ENCODE measurements around the gene RBMX.
"Not testable (repeated sequence)": the region's sequence is repeated elsewhere in the genome, so short reads cannot be mapped to it uniquely, and the experiment has no call there.

Gene RBMX

GRCh38 chrX:136874114-136874513 lies 6.4 kb downstream of the RBMX start:
- DNase-seq: not testable (repeated sequence)

- DNase-seq: not testable (repeated sequence)
These were observed 7.3 kb downstream of the RBMX start for GRCh38 chrX:136873210-136873609.

- DNase-seq: no peak
These were observed 8.3 kb downstream of the RBMX start for GRCh38 chrX:136872091-136872700.

- DNase-seq: no peak
These were observed 10.5 kb downstream of the RBMX start for GRCh38 chrX:136870064-136870463.

- DNase-seq: no peak
These were observed 12.1 kb downstream of the RBMX start for GRCh38 chrX:136868283-136869055.

- DNase-seq: no peak
These were observed 13.0 kb downstream of the RBMX start for GRCh38 chrX:136867518-136867917.

GRCh38 chrX:136867096-136867491 lies 13.4 kb downstream of the RBMX start:
- DNase-seq: no peak

- DNase-seq: no peak
These were observed 14.0 kb downstream of the RBMX start for GRCh38 chrX:136866337-136867095.

- no peak for DNase-seq
These were observed 15.0 kb downstream of the RBMX start for GRCh38 chrX:136865270-136866158.

GRCh38 chrX:136863826-136864225 lies 16.7 kb downstream of the RBMX start:
- DNase-seq: no peak

- DNase-seq: no peak
These were observed 18.0 kb downstream of the RBMX start for GRCh38 chrX:136862546-136862945.

GRCh38 chrX:136861877-136862276 lies 18.6 kb downstream of the RBMX start:
- DNase-seq: no peak

- no peak for DNase-seq
These were observed 22.3 kb downstream of the RBMX start for GRCh38 chrX:136858007-136858756.

GRCh38 chrX:136856551-136856950 lies 24.0 kb downstream of the RBMX start:
- DNase-seq: no peak

GRCh38 chrX:136856050-136856449 lies 24.5 kb downstream of the RBMX start:
- DNase-seq: no peak

- no peak for DNase-seq
These were observed 29.0 kb downstream of the RBMX start for GRCh38 chrX:136851526-136851925.

GRCh38 chrX:136850441-136851175 lies 29.9 kb downstream of the RBMX start:
- DNase-seq: no peak

GRCh38 chrX:136849395-136849794 lies 31.1 kb downstream of the RBMX start:
- DNase-seq: no peak

GRCh38 chrX:136847874-136848273 lies 32.7 kb downstream of the RBMX start:
- DNase-seq: no peak

- no peak for DNase-seq
These were observed 41.3 kb downstream of the RBMX start for GRCh38 chrX:136839196-136839595.

GRCh38 chrX:136835761-136836160 lies 44.8 kb downstream of the RBMX start:
- no peak for DNase-seq

All from NCI-H1417 treated with DMSO at 0.1 percent for 48 hours (cell line).